GM12878 (cell line): ENCODE results near the gene RET. TPM values are rescaled to one million over a fixed set of nuclear protein-coding genes. Genes with fewer than 3 reads are reported as not detected.
A peak's percentile ranks its signal among the peaks of the same experiment; 100 is the strongest.

Source experiments
- BCLAF1 ChIP-seq: fragments of 450-650 bp; IDR thresholded peaks from 2 replicates; pipeline ENCODE4 v1.6.1; 2017; ENCODE audit warnings: antibody characterized with exemption, mild to moderate bottlenecking, moderate library complexity
- BHLHE40 ChIP-seq, 2 experiments: fragments of 450-650 bp in 1 of 2; IDR thresholded peaks; 2 replicates each; pipeline ENCODE4 v1.6.1; 2011 to 2017; ENCODE audit warnings: low read depth in 2 of 2, borderline replicate concordance in 1 of 2, improper control_type of control experiment in 1 of 2, low read length in 1 of 2, mild to moderate bottlenecking in 1 of 2
- BRCA1 ChIP-seq: IDR thresholded peaks from 2 replicates; pipeline ENCODE4 v1.6.1; 2011; ENCODE audit warnings: low read depth, low read length, improper control_type of control experiment
- CREB1 ChIP-seq: IDR thresholded peaks from 2 replicates; pipeline ENCODE4 v1.6.1; 2012; ENCODE audit warnings: low read depth, mild to moderate bottlenecking, inconsistent platforms
- DPF2 ChIP-seq: fragments of 450-650 bp; IDR thresholded peaks from 2 replicates; pipeline ENCODE4 v1.6.1; 2017; ENCODE audit warnings: mild to moderate bottlenecking
- EP300 ChIP-seq, 2 experiments: fragments of 150-350 bp in 1 of 2; IDR thresholded peaks; 2 replicates each; pipeline ENCODE4 v1.6.1; 2011 to 2012; ENCODE audit warnings: low read depth in 2 of 2, low read length in 2 of 2, borderline replicate concordance in 1 of 2, improper control_type of control experiment in 1 of 2, inconsistent platforms in 1 of 2; ENCODE audit not compliant: control insufficient read depth in 1 of 2
- JUNB ChIP-seq: IDR thresholded peaks from 2 replicates; pipeline ENCODE4 v1.6.1; 2016; ENCODE audit warnings: antibody characterized with exemption, mild to moderate bottlenecking
- JUND ChIP-seq: IDR thresholded peaks from 2 replicates; pipeline ENCODE4 v1.6.1; 2012; ENCODE audit warnings: low read depth, mild to moderate bottlenecking, low read length, improper control_type of control experiment, moderate library complexity
- MTA2 ChIP-seq: fragments of 450-650 bp; IDR thresholded peaks from 2 replicates; pipeline ENCODE4 v1.6.1; 2016; ENCODE audit warnings: low read depth, mild to moderate bottlenecking, moderate library complexity
- NFIC ChIP-seq: IDR thresholded peaks from 2 replicates; pipeline ENCODE4 v1.6.1; 2012; ENCODE audit warnings: low read depth, mild to moderate bottlenecking, inconsistent platforms, low read length, moderate library complexity
- NR2F1 ChIP-seq: fragments of 450-650 bp; conservative IDR thresholded peaks from 2 replicates; pipeline ENCODE4 v1.6.1; 2017; ENCODE audit warnings: mild to moderate bottlenecking
- NRF1 ChIP-seq: conservative IDR thresholded peaks from 2 replicates; pipeline ENCODE4 v1.6.1; 2011; ENCODE audit warnings: mild to moderate bottlenecking, low read depth, low read length, improper control_type of control experiment
- POLR2AphosphoS5 ChIP-seq: IDR thresholded peaks from 2 replicates; pipeline ENCODE4 v1.6.1; 2011; ENCODE audit warnings: mild to moderate bottlenecking, low read length, inconsistent platforms
- SPI1 ChIP-seq: IDR thresholded peaks from 2 replicates; pipeline ENCODE4 v1.6.1; 2011; ENCODE audit warnings: low read depth, mild to moderate bottlenecking, low read length, moderate library complexity, borderline replicate concordance; ENCODE audit not compliant: insufficient read depth
- TCF7 ChIP-seq: IDR thresholded peaks from 2 replicates; pipeline ENCODE4 v1.6.1; 2014; ENCODE audit warnings: antibody characterized with exemption, borderline replicate concordance
- ZBTB4 ChIP-seq: fragments of 450-650 bp; formaldehyde crosslinking; IDR thresholded peaks from 2 replicates; pipeline ENCODE4 v1.4.0; 2022; ENCODE audit warnings: mild to moderate bottlenecking, moderate library complexity
- ZNF384 ChIP-seq: IDR thresholded peaks from 2 replicates; pipeline ENCODE4 v1.6.1; 2012; ENCODE audit warnings: low read depth, mild to moderate bottlenecking, low read length, improper control_type of control experiment, borderline replicate concordance
- ZZZ3 ChIP-seq: IDR thresholded peaks from 2 replicates; pipeline ENCODE4 v1.6.1; 2011; ENCODE audit warnings: low read depth; ENCODE audit not compliant: control insufficient read depth, insufficient read length
- polyA plus RNA-seq, 11 experiments: library from polyadenylated mRNA; depleted of rRNA in 4 of 11; unstranded in 6 of 11; stranded (reverse) in 5 of 11; fragments of >200 nt; fragmentation: Nextera tagmentation in 4 of 11; fragmentation: Illumina TruSeq in 1 of 11; extraction: Ambion mirVana in 4 of 11; extraction: Trizol in 1 of 11; gene quantifications; 1 replicate in 1 of 11; 2 replicates in 10 of 11; pipeline versions ENCODE4 v1.2.1 to v1.2.3, GENCODE V29; 2011 to 2016; ENCODE audit warnings: inconsistent platforms in 2 of 11, missing spikeins in 2 of 11, low read depth in 1 of 11
- total RNA-seq, 4 experiments: library from RNA; depleted of rRNA in 3 of 4; stranded (reverse); fragments of >200 nt in 3 of 4; fragmentation: Illumina TruSeq in 1 of 4; extraction: Trizol in 1 of 4; gene quantifications; 2 replicates each; pipeline versions ENCODE4 v1.2.1 to v1.2.3, GENCODE V29; 2013 to 2021
- TF ChIP-seq, protein P1 (sequence below): fragments of 150-350 bp; IDR thresholded peaks from 2 replicates; pipeline ENCODE4 v1.6.1; 2016; ENCODE audit warnings: low read depth, low read length
- TF ChIP-seq, protein P2 (sequence below): fragments of 450-650 bp; conservative IDR thresholded peaks from 2 replicates; pipeline ENCODE4 v1.6.1; 2017; ENCODE audit warnings: mild to moderate bottlenecking, moderate library complexity

The RET gene
- total and polyA plus RNA-seq, 10 of the 15 experiments (the other 5 are each of a cell fraction or from before 2014, with no cell fraction given) = not detected

GRCh38 chr10:43120929-43121314 is 44.1 kb downstream of the RET start (continued):
- TF ChIP-seq, protein P1, sequence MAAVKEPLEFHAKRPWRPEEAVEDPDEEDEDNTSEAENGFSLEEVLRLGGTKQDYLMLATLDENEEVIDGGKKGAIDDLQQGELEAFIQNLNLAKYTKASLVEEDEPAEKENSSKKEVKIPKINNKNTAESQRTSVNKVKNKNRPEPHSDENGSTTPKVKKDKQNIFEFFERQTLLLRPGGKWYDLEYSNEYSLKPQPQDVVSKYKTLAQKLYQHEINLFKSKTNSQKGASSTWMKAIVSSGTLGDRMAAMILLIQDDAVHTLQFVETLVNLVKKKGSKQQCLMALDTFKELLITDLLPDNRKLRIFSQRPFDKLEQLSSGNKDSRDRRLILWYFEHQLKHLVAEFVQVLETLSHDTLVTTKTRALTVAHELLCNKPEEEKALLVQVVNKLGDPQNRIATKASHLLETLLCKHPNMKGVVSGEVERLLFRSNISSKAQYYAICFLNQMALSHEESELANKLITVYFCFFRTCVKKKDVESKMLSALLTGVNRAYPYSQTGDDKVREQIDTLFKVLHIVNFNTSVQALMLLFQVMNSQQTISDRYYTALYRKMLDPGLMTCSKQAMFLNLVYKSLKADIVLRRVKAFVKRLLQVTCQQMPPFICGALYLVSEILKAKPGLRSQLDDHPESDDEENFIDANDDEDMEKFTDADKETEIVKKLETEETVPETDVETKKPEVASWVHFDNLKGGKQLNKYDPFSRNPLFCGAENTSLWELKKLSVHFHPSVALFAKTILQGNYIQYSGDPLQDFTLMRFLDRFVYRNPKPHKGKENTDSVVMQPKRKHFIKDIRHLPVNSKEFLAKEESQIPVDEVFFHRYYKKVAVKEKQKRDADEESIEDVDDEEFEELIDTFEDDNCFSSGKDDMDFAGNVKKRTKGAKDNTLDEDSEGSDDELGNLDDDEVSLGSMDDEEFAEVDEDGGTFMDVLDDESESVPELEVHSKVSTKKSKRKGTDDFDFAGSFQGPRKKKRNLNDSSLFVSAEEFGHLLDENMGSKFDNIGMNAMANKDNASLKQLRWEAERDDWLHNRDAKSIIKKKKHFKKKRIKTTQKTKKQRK = no peak
- peak; percentile 64 for TF ChIP-seq JUNB
- TF ChIP-seq ZBTB4 (CRISPR knock-in tag) = no peak
- peak; percentile 88 for TF ChIP-seq SPI1
- no peak for TF ChIP-seq NFIC
- no peak for TF ChIP-seq NRF1
- TF ChIP-seq CREB1 = no peak
- TF ChIP-seq JUND = 0 out of 2 replicates have a peak, but pooled peaks have one; percentile 8
- TF ChIP-seq POLR2AphosphoS5 = no peak
- TF ChIP-seq BCLAF1 = no peak
- TF ChIP-seq DPF2 = no peak
- no peak for TF ChIP-seq BHLHE40 (IDR thresholded peaks at IDR 0.05; ENCODE audit: borderline replicate concordance in 1 of 2, low read depth in 2 of 2, low read length in 1 of 2)
- TF ChIP-seq ZNF384 = no peak; the same call in 1 of the 2 replicates
- TF ChIP-seq EP300 (IDR thresholded peaks at IDR 0.05; ENCODE audit: borderline replicate concordance in 1 of 2, control insufficient read depth in 1 of 2, low read depth in 2 of 2, low read length in 2 of 2) = peak in 1 of 2 experiments; percentile 41; a peak in 1 of 4 replicates
- no peak for TF ChIP-seq NR2F1
- no peak for TF ChIP-seq BRCA1
- TF ChIP-seq TCF7 = no peak
- TF ChIP-seq, protein P2, sequence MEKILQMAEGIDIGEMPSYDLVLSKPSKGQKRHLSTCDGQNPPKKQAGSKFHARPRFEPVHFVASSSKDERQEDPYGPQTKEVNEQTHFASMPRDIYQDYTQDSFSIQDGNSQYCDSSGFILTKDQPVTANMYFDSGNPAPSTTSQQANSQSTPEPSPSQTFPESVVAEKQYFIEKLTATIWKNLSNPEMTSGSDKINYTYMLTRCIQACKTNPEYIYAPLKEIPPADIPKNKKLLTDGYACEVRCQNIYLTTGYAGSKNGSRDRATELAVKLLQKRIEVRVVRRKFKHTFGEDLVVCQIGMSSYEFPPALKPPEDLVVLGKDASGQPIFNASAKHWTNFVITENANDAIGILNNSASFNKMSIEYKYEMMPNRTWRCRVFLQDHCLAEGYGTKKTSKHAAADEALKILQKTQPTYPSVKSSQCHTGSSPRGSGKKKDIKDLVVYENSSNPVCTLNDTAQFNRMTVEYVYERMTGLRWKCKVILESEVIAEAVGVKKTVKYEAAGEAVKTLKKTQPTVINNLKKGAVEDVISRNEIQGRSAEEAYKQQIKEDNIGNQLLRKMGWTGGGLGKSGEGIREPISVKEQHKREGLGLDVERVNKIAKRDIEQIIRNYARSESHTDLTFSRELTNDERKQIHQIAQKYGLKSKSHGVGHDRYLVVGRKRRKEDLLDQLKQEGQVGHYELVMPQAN = no peak
- no peak for TF ChIP-seq ZZZ3
- TF ChIP-seq MTA2 = no peak
